PC-9 (cell line): ENCODE measurements around the gene NEURL1B. TPM values are rescaled to one million over a fixed set of nuclear protein-coding genes. Genes with fewer than 3 reads are reported as not detected.

Experiments
- BruUV-seq: library from RNA; stranded (reverse); fragments of 400-500 nt; replicated peaks from 2 replicates; lab custom pipeline; 2021; lab: Mats Ljungman, UMichigan
- CTCF ChIA-PET: fragments of 300-600 bp; sonication (Branson Sonifier 250); formaldehyde crosslinking; loops from one replicate; lab custom pipeline; 2022; ENCODE audit warnings: antibody characterized with exemption; lab: Charles Lee
- POLR2A ChIA-PET: fragments of 300-600 bp; sonication (Branson Sonifier 250); formaldehyde crosslinking; loops from one replicate; lab custom pipeline; 2022; ENCODE audit warnings: antibody characterized with exemption; ENCODE audit not compliant: unreplicated experiment; lab: Charles Lee
- DNase-seq, 2 experiments: peaks; one replicate each; pipeline versions ENCODE4 v3.0.0 to v3.0.0-alpha.2; 2015 to 2022; ENCODE audit warnings: mixed read lengths in 1 of 2
- H2AFZ ChIP-seq: fragments of 200-600 bp; sonication (generic); 2 replicates; pipeline ENCODE4 v1.8.1; 2017; ENCODE audit warnings: antibody characterized with exemption
- H3F3A ChIP-seq: fragments of 200-600 bp; sonication (generic); 2 replicates; pipeline ENCODE4 v1.8.1; 2017; ENCODE audit warnings: antibody characterized with exemption, mild to moderate bottlenecking, low read depth; ENCODE audit not compliant: insufficient read depth
- H3K27ac ChIP-seq: fragments of 200-600 bp; sonication (generic); 2 replicates; pipeline ENCODE4 v1.6.1; 2016; ENCODE audit warnings: mixed run types
- H3K27me3 ChIP-seq: fragments of 200-600 bp; sonication (generic); 2 replicates; pipeline ENCODE4 v1.6.1; 2016; ENCODE audit warnings: low read depth, mixed run types; ENCODE audit not compliant: insufficient read depth
- H3K36me3 ChIP-seq: fragments of 200-600 bp; sonication (generic); 2 replicates; pipeline ENCODE4 v1.6.1; 2016; ENCODE audit warnings: low read depth, mixed run types
- H3K4me1 ChIP-seq: fragments of 200-600 bp; sonication (generic); replicated peaks from 2 replicates; pipeline ENCODE4 v1.6.1; 2016; ENCODE audit warnings: mixed run types; ENCODE audit not compliant: insufficient read depth
- H3K4me2 ChIP-seq: fragments of 200-600 bp; sonication (generic); 2 replicates; pipeline ENCODE4 v1.6.1; 2017; ENCODE audit warnings: mixed run types
- H3K4me3 ChIP-seq: fragments of 200-600 bp; sonication (generic); 2 replicates; pipeline ENCODE4 v1.6.1; 2016; ENCODE audit warnings: mixed run types
- H3K79me2 ChIP-seq: fragments of 200-600 bp; sonication (generic); 2 replicates; pipeline ENCODE4 v1.6.1; 2017; ENCODE audit warnings: low read depth, mixed run types
- H3K9me2 ChIP-seq: fragments of 200-600 bp; sonication (generic); 2 replicates; pipeline ENCODE4 v1.8.1; 2017; ENCODE audit warnings: mild to moderate bottlenecking; ENCODE audit not compliant: insufficient read depth
- H3K9me3 ChIP-seq: fragments of 200-600 bp; sonication (generic); 2 replicates; pipeline ENCODE4 v1.8.1; 2016; ENCODE audit warnings: low read depth; ENCODE audit not compliant: insufficient read depth
- H4K20me1 ChIP-seq: fragments of 200-600 bp; sonication (generic); 2 replicates; pipeline ENCODE4 v1.8.1; 2017; ENCODE audit not compliant: insufficient read depth
- EZH2 ChIP-seq: fragments of 200-600 bp; sonication (generic); IDR thresholded peaks from 2 replicates; pipeline ENCODE4 v1.8.0; 2017; ENCODE audit warnings: antibody characterized with exemption, low read depth
- intact Hi-C: fragments of 100-400 bp; cut with micrococcal nuclease; formaldehyde crosslinking; loops from one replicate; pipeline ENCODE4 v1.10.0; 2022; ENCODE audit not compliant: unreplicated experiment
- total RNA-seq: library from RNA; stranded (reverse); gene quantifications from 2 replicates; pipeline ENCODE4 v1.2.3, GENCODE V29; 2021
- TF ChIP-seq, protein P1 (sequence below): fragments of 200-600 bp; sonication (generic); conservative IDR thresholded peaks from 2 replicates; pipeline ENCODE4 v1.6.1; 2017; ENCODE audit warnings: mixed run types, antibody characterized with exemption, mild to moderate bottlenecking, moderate library complexity

Gene NEURL1B
- total RNA-seq, 1 experiment from 2014 or later = 14.3 TPM

DNA sequence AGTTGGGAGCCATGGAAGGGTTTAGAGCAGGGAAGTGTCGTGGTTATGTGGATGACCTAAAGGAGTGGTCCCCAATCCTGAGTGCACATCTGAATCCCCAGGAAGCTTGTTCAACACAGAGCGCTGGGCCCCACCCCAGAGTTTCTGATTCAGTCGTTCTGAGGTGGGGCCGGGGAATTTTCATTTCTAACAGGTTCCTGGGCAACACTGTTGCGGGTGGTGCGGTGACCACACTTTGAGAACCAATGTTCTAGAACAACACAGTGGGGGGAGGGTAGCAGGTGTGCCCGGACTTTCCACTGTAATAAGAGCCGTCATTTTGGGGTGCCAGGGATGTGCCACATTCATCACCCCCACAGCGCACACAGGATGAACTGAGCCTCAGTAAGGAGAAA, 90.6 kb downstream of the NEURL1B start:
- Histone ChIP-seq H3K27ac (no peak overlapping the region), H3K4me1 (peaks cover 44% of the 10 kb centered on the region), H3K4me2 (peak overlapping the region; percentile 18; the same call in 1 of the 2 replicates), H3F3A (peaks cover 37% of the 10 kb centered on the region), H3K79me2 (no peaks in the 10 kb centered on the region), H3K9me2 (no peaks in the 10 kb centered on the region), H3K36me3 (no peaks in the 10 kb centered on the region), H3K27me3 (no peaks in the 10 kb centered on the region), H4K20me1 (no peaks in the 10 kb centered on the region), H2AFZ (no peak overlapping the region), H3K4me3 (no peak overlapping the region), H3K9me3 (no peaks in the 10 kb centered on the region)
- TF ChIP-seq EZH2 = no peak
- TF ChIP-seq, protein P1, sequence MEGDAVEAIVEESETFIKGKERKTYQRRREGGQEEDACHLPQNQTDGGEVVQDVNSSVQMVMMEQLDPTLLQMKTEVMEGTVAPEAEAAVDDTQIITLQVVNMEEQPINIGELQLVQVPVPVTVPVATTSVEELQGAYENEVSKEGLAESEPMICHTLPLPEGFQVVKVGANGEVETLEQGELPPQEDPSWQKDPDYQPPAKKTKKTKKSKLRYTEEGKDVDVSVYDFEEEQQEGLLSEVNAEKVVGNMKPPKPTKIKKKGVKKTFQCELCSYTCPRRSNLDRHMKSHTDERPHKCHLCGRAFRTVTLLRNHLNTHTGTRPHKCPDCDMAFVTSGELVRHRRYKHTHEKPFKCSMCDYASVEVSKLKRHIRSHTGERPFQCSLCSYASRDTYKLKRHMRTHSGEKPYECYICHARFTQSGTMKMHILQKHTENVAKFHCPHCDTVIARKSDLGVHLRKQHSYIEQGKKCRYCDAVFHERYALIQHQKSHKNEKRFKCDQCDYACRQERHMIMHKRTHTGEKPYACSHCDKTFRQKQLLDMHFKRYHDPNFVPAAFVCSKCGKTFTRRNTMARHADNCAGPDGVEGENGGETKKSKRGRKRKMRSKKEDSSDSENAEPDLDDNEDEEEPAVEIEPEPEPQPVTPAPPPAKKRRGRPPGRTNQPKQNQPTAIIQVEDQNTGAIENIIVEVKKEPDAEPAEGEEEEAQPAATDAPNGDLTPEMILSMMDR = no peak
- no peak for DNase-seq
- BruUV-seq = no TSS peak
- CTCF ChIA-PET = interaction anchor here (2.5 kb wide), 1 partner anchor 15 kb away, joined by 10 read pairs; no protein-coding TSS in a partner anchor
- intact Hi-C loops = no loop called here
- POLR2A ChIA-PET = interaction anchor here (0.9 kb wide), 1 partner anchor 15 kb away, joined by 4 read pairs; no protein-coding TSS in a partner anchor

DNA sequence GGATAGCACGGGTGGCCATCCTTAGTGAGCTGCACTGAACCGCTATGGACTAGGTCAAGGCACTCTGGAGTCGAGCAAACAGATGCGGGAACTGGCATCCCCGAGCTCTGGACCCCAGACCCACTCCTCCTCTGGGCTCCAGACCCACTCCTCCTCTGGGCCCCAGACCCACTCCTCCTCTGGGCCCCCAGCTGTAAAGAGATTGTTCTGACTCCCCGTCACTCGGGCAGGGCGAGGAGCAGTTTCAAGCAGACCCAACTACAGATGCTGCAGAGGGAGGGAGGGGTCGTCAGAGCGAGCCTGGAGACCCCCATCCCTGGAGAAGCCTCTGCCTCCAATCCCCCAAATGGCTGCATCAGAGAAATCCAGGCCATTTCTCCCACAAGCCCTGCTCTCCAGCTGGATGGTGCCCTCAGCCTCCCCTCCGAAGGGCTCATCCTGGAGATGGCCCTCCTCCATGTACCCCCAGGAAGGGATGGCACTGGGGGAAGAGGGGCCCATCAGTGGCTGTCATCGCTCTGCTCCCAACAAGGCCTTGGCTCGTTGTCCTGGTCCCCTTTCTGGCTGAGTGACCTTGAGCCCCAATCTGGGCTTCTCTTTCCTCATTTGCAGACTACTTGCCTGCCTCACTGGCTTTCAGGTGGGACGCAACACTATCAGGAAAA, 91.3 kb downstream of the NEURL1B start:
- peaks cover 37% of the 10 kb centered on the region for H3F3A ChIP-seq
- BruUV-seq = no TSS peak
- H4K20me1 ChIP-seq = no peaks in the 10 kb centered on the region
- H3K36me3 ChIP-seq = no peaks in the 10 kb centered on the region
- peak overlapping the region; percentile 63; the same call in 1 of the 2 replicates for H3K4me2 ChIP-seq
- H3K9me2 ChIP-seq = no peaks in the 10 kb centered on the region
- intact Hi-C loops = no loop called here
- no peak overlapping the region for H3K4me3 ChIP-seq
- no peaks in the 10 kb centered on the region for H3K9me3 ChIP-seq
- H3K27ac ChIP-seq = peak overlapping the region; percentile 96
- no peaks in the 10 kb centered on the region for H3K27me3 ChIP-seq
- CTCF ChIA-PET = interaction anchor here (1.4 to 2.5 kb wide), 2 partner anchors 16 to 17 kb away, joined by 4 to 10 read pairs; no protein-coding TSS in a partner anchor
- POLR2A ChIA-PET = interaction anchor here (0.6 to 0.9 kb wide), 2 partner anchors 14 to 33 kb away, joined by 4 to 20 read pairs; no protein-coding TSS in a partner anchor
- TF ChIP-seq, protein P1 = no peak
- peaks cover 44% of the 10 kb centered on the region for H3K4me1 ChIP-seq
- H2AFZ ChIP-seq = no peak overlapping the region
- no peaks in the 10 kb centered on the region for H3K79me2 ChIP-seq
- DNase-seq = no peak

DNA sequence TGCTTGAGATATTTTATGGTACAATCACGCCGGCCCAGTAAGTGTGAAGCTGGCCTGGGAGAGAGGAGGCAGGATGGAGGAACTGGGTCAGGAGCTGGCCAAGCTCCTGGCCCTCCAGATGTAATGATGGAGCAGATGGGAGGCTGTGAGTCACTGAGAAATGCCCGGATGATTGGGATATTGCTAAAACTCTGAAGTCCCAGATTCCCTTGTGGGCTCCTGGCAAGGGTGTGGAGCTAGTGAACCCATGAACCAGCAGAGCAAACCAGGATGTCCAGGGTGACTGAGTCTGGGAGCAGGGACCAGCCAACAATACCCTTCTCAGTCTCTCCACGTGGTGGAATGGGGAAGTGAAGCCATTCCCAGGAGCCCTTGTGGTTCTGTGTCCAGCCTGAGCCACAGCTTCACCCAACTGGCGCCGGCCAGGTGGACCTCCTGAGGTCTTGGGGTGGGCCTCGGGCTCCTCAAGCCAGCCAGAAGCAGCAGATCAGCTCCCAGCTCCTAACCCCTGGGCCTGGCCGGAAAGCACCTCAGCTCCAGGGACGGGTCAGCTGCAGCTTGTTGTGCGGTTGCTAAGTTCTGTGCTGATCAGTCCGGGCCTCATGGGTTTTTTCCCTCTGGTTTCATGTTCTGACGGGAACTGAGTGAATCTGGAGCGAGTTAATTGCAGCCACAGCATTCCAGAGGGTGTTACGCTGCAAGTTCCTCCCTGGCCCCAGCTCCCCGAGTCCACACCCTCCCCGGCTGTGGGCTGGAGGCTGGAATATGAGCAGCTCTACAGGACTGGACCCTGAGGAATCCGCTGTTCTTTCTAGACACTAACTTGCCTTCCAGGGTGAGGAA, 92.3 kb downstream of the NEURL1B start:
- intact Hi-C loops = loop anchor here (1.0 kb wide), 6 partner anchors 25 to 171 kb away; no protein-coding TSS in a partner anchor
- Histone ChIP-seq H3K9me2 (no peaks in the 10 kb centered on the region), H3K4me3 (peak overlapping the region; percentile 5; the same call in 1 of the 2 replicates), H3K36me3 (no peaks in the 10 kb centered on the region), H3K9me3 (no peaks in the 10 kb centered on the region), H2AFZ (peak overlapping the region; percentile 69), H4K20me1 (no peaks in the 10 kb centered on the region), H3K4me2 (peak overlapping the region; percentile 63), H3K27me3 (no peaks in the 10 kb centered on the region), H3K27ac (peak overlapping the region; percentile 96), H3K79me2 (no peaks in the 10 kb centered on the region), H3F3A (peaks cover 37% of the 10 kb centered on the region), H3K4me1 (peaks cover 44% of the 10 kb centered on the region)
- POLR2A ChIA-PET = interaction anchor here (0.5 to 1.2 kb wide), 8 partner anchors 28 to 250 kb away, joined by 5 to 12 read pairs (median 10); partner anchors contain the start of genes ATP6V0E1 and RPL26L1
- CTCF ChIA-PET = interaction anchor here (0.5 to 2.5 kb wide), 8 partner anchors 17 to 1198 kb away, joined by 3 to 10 read pairs (median 4); no protein-coding TSS in a partner anchor
- TSS peak; percentile 96 for BruUV-seq
- TF ChIP-seq, protein P1 = no peak
- TF ChIP-seq EZH2 = no peak
- peak; percentile 89 for DNase-seq
